Kidney capillary endothelial cell (primary cell): ENCODE results near the gene ZNF770.

Source experiments
- DNase-seq: peaks from one replicate; pipeline ENCODE4 v3.0.0-alpha.2; 2018; ENCODE audit warnings: low spot score

Gene ZNF770

GRCh38 chr15:34988027-34988902 is at the start of gene ZNF770:
TSS of gene ZNF770 (minus strand) at chr15:34988287. CDS start at chr15:34983434, 4,853 bp downstream.
- DNase-seq, result peak; percentile 60

GRCh38 chr15:35028235-35028984 is 40.3 kb upstream of the ZNF770 start:
- no peak for DNase-seq

- no peak for DNase-seq
Measured at GRCh38 chr15:35023804-35024203, 35.7 kb upstream of the ZNF770 start.

GRCh38 chr15:35020974-35021373 is 32.9 kb upstream of the ZNF770 start:
- DNase-seq, result no peak

- DNase-seq, result no peak
Measured at GRCh38 chr15:35019404-35020327, 31.6 kb upstream of the ZNF770 start.

- DNase-seq, result no peak
Measured at GRCh38 chr15:35014241-35014640, 26.2 kb upstream of the ZNF770 start.

GRCh38 chr15:35013370-35013769 is 25.3 kb upstream of the ZNF770 start:
- no peak for DNase-seq

- DNase-seq, result no peak
Measured at GRCh38 chr15:35007397-35007796, 19.3 kb upstream of the ZNF770 start.

- no peak for DNase-seq
Measured at GRCh38 chr15:35005933-35006332, 17.8 kb upstream of the ZNF770 start.

GRCh38 chr15:35003928-35004327 is 15.8 kb upstream of the ZNF770 start:
- DNase-seq, result no peak

- DNase-seq, result no peak
Measured at GRCh38 chr15:35000511-35000910, 12.4 kb upstream of the ZNF770 start.

- no peak for DNase-seq
Measured at GRCh38 chr15:34999906-35000305, 11.8 kb upstream of the ZNF770 start.

- DNase-seq, result no peak
Measured at GRCh38 chr15:34994925-34995324, 6.8 kb upstream of the ZNF770 start.

GRCh38 chr15:34993877-34994276 is 5.8 kb upstream of the ZNF770 start:
- DNase-seq, result no peak

- DNase-seq, result no peak
Measured at GRCh38 chr15:34993412-34993811, 5.3 kb upstream of the ZNF770 start.

GRCh38 chr15:34987609-34988026 is 469 bp downstream of the ZNF770 start:
- DNase-seq, result no peak

- no peak for DNase-seq
Measured at GRCh38 chr15:34986771-34987480, 1.2 kb downstream of the ZNF770 start.

- DNase-seq, result no peak
Measured at GRCh38 chr15:34986326-34986725, 1.8 kb downstream of the ZNF770 start.

- peak; percentile 38 for DNase-seq
Measured at GRCh38 chr15:34984889-34985630, 3.0 kb downstream of the ZNF770 start.

- no peak for DNase-seq
Measured at GRCh38 chr15:34976743-34977142, 11.3 kb downstream of the ZNF770 start.

- DNase-seq, result no peak
Measured at GRCh38 chr15:34976073-34976472, 12.0 kb downstream of the ZNF770 start.
